OCI-LY3 (cell line): ENCODE data around the gene SLC6A9.
A peak's percentile ranks its signal among the peaks of the same experiment; 100 is the strongest.

Source experiments
- H2AFZ ChIP-seq: fragments of 200-600, 300-600 bp; shearing (Covaris generic); 2 replicates; pipeline ENCODE4 v1.6.0; 2014; ENCODE audit warnings: antibody characterized with exemption, low read depth, low read length
- H3K27ac ChIP-seq: fragments of 200-600, 300-600 bp; sonication (generic); 2 replicates; pipeline ENCODE4 v1.5.1; 2014; ENCODE audit warnings: mild to moderate bottlenecking, low read length, moderate library complexity, mixed read lengths
- H3K27me3 ChIP-seq: fragments of 200-600, 300-600 bp; sonication (generic); 2 replicates; pipeline ENCODE4 v1.6.1; 2014; ENCODE audit warnings: low read depth, low read length, mixed read lengths
- H3K36me3 ChIP-seq: fragments of 200-600, 300-600 bp; sonication (generic); replicated peaks from 2 replicates; pipeline ENCODE3; 2014; ENCODE audit warnings: low read depth, low read length, mixed read lengths
- H3K4me1 ChIP-seq: fragments of 300-600, 200-600 bp; sonication (generic); 2 replicates; pipeline ENCODE4 v1.6.1; 2014; ENCODE audit warnings: low read length, mixed read lengths
- H3K4me2 ChIP-seq: fragments of 200-600, 300-600 bp; sonication (generic); 2 replicates; pipeline ENCODE4 v1.6.1; 2014; ENCODE audit warnings: low read length, mixed read lengths
- H3K4me3 ChIP-seq: fragments of 300-600, 200-600 bp; sonication (generic); 2 replicates; pipeline ENCODE4 v1.5.1; 2014; ENCODE audit warnings: antibody characterized with exemption, mild to moderate bottlenecking, low read length, moderate library complexity
- H3K79me2 ChIP-seq: fragments of 300-600, 200-600 bp; shearing (Covaris generic); 2 replicates; pipeline ENCODE4 v1.6.1; 2014; ENCODE audit warnings: mild to moderate bottlenecking, low read length, mixed read lengths
- H3K9ac ChIP-seq: fragments of 300-600, 200-600 bp; shearing (Covaris generic); 2 replicates; pipeline ENCODE4 v1.6.0; 2014; ENCODE audit warnings: mild to moderate bottlenecking, low read length, moderate library complexity
- H3K9me3 ChIP-seq: fragments of 200-600, 300-600 bp; shearing (Covaris generic); 2 replicates; pipeline ENCODE4 v1.6.1; 2014; ENCODE audit warnings: low read length, mixed read lengths; ENCODE audit not compliant: insufficient read depth
- H4K20me1 ChIP-seq: fragments of 200-600, 300-600 bp; sonication (generic); 2 replicates; pipeline ENCODE4 v1.6.1; 2016; ENCODE audit warnings: low read length, mixed read lengths; ENCODE audit not compliant: insufficient read depth
- EZH2phosphoT487 ChIP-seq: fragments of 200-600 bp; shearing (Covaris generic); IDR thresholded peaks from 2 replicates; pipeline ENCODE4 v1.6.1; 2018; ENCODE audit warnings: antibody characterized with exemption, mixed run types, low read depth
- TF ChIP-seq, protein P1 (sequence below): fragments of 200-600, 300-600 bp; sonication (generic); IDR thresholded peaks from 2 replicates; pipeline ENCODE4 v1.5.1; 2014; ENCODE audit warnings: antibody characterized with exemption, low read length, low read depth

SLC6A9 gene

DNA sequence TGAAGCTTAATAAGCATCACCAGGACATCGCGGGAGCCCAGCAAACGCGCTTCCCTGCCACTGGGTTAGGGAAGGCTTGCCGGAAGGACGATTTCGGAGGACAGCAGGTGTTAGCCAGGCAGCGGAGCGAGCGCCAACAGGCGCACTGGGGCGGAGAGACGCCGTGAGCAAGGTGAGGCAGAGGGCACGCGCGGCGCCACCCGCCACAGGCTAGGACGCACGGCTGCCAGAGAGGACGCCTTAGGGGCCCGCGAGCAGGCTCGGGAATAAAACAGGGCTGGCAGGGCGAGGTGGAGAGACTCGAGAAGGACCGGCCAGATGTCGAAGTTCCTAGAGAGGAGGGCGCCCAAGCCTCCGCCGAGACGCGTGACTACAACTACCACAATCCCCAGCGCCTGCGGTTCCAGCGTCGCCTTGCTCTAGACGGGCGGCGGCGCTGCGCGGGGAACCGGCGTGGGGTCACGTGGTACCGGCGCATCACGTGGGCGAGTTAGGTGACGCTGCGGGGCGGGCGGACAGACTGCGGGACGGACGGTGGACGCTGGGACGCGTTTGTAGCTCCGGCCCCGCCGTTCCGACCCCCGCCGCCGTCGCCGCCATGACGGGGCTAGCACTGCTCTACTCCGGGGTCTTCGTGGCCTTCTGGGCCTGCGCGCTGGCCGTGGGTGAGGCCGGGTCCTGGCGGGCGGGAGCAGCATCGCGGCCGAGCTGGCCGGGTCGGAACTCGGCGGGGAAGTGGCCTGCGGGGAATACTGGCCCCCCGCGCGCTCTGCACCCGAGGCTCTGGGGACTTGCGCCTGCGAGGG, 56.6 kb downstream of the SLC6A9 start, which contains the start of gene ATP6V0B:
Gene ATP6V0B (plus strand): TSS at position 518 of the 806 bp plus-strand sequence. CDS start 81 bp downstream, at position 599.
- Histone ChIP-seq H3K4me3 (peak within 1 kb of the TSS; percentile 87), H4K20me1 (peaks cover 4% of the 10 kb centered on the region; the same call in 1 of the 2 replicates), H3K9me3 (no peaks in the 10 kb centered on the region), H3K9ac (peak within 1 kb of the TSS; percentile 89), H3K36me3 (peaks cover 20% of the 10 kb centered on the region), H3K27me3 (no peaks in the 10 kb centered on the region), H3K4me2 (peak within 1 kb of the TSS; percentile 97), H3K79me2 (peaks cover 65% of the 10 kb centered on the region), H3K27ac (peak within 1 kb of the TSS; percentile 66), H2AFZ (peak within 1 kb of the TSS; percentile 82), H3K4me1 (peaks cover 28% of the 10 kb centered on the region)
- TF ChIP-seq EZH2phosphoT487, result no peak
- TF ChIP-seq, protein P1, sequence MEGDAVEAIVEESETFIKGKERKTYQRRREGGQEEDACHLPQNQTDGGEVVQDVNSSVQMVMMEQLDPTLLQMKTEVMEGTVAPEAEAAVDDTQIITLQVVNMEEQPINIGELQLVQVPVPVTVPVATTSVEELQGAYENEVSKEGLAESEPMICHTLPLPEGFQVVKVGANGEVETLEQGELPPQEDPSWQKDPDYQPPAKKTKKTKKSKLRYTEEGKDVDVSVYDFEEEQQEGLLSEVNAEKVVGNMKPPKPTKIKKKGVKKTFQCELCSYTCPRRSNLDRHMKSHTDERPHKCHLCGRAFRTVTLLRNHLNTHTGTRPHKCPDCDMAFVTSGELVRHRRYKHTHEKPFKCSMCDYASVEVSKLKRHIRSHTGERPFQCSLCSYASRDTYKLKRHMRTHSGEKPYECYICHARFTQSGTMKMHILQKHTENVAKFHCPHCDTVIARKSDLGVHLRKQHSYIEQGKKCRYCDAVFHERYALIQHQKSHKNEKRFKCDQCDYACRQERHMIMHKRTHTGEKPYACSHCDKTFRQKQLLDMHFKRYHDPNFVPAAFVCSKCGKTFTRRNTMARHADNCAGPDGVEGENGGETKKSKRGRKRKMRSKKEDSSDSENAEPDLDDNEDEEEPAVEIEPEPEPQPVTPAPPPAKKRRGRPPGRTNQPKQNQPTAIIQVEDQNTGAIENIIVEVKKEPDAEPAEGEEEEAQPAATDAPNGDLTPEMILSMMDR, result no peak

DNA sequence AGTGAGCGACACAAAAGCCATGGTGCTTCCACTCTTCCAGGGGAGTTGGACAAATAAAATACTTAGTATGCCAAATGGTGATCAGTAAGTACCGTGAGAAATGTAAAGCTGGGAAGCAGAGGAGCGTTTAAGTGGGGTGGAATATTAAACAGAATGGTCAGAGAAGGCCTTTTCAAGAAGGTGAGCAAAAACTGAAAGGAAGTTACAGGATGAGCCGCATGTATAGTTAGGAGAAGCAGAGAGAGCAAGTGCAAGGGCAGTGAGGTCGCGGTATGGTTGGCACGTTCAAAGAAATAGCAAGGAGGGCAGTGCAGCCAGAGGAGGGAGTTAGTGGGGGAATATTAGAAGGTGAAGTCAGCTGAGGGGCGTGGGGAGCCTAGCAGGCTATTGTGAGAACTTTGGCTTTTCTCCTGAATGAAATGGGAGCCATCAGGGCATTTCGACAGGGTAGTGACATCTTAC, 57.2 kb downstream of the SLC6A9 start:
- TF ChIP-seq EZH2phosphoT487, result no peak
- H3K9ac ChIP-seq, result peak overlapping the region; percentile 70
- peak overlapping the region; percentile 87 for H3K4me3 ChIP-seq
- peak overlapping the region; percentile 93 for H3K4me2 ChIP-seq
- no peaks in the 10 kb centered on the region for H3K27me3 ChIP-seq
- peak overlapping the region; percentile 51 for H3K27ac ChIP-seq
- peak overlapping the region; percentile 82 for H2AFZ ChIP-seq
- H4K20me1 ChIP-seq, result peaks cover 4% of the 10 kb centered on the region; the same call in 1 of the 2 replicates
- no peaks in the 10 kb centered on the region for H3K9me3 ChIP-seq
- peaks cover 20% of the 10 kb centered on the region for H3K36me3 ChIP-seq
- peaks cover 31% of the 10 kb centered on the region for H3K4me1 ChIP-seq
- H3K79me2 ChIP-seq, result peaks cover 59% of the 10 kb centered on the region

DNA sequence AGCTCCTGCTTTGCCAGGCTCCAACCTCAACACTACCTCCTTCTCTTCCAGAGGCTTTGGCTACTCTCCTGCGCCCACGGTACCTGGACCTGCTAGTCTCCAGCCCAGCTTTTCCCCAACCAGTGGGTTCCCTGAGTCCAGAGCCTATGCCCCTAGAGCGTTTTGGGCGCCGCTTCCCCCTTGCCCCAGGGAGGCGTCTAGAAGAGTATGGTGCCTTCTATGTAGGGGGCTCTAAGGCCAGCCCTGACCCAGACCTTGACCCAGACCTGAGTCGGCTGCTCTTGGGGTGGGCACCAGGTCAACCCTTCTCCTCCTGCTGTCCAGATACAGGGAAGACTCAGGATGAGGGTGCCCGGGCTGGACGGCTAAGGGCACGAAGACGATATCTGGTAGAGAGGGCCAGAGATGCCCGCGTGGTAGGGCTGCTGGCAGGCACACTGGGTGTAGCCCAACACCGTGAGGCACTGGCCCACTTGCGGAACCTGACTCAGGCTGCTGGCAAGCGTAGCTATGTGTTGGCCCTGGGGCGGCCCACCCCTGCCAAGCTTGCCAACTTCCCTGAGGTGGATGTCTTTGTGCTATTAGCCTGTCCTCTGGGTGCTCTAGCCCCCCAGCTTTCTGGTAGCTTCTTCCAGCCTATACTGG, 59.8 kb downstream of the SLC6A9 start:
- Histone ChIP-seq H2AFZ (no peak overlapping the region), H3K4me2 (no peak overlapping the region; the same call in 1 of the 2 replicates), H3K27ac (no peak overlapping the region), H3K36me3 (peaks cover 7% of the 10 kb centered on the region), H3K79me2 (peaks cover 34% of the 10 kb centered on the region), H3K4me1 (peaks cover 23% of the 10 kb centered on the region), H3K9ac (no peak overlapping the region), H3K4me3 (no peak overlapping the region), H3K27me3 (no peaks in the 10 kb centered on the region), H3K9me3 (no peaks in the 10 kb centered on the region), H4K20me1 (peaks cover 4% of the 10 kb centered on the region; the same call in 1 of the 2 replicates)
- TF ChIP-seq, protein P1, result no peak
- no peak for TF ChIP-seq EZH2phosphoT487

DNA sequence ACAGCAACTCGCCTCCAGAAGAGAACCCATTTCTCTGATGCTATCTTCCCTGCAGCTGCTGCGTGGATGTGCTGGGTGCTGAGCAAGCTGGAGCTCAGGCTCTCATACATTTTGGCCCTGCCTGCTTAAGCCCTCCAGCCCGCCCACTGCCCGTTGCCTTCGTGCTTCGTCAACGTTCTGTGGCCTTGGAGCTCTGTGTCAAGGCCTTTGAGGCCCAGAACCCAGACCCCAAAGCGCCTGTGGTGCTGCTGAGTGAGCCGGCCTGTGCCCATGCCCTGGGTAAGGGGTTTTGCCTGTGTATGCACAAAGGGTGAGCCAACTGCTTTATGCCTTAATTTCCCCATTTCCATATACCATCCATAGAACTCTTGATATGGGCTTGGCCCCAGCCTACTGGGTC, 60.4 kb downstream of the SLC6A9 start:
- H3K4me1 ChIP-seq, result peaks cover 18% of the 10 kb centered on the region
- H3K79me2 ChIP-seq, result peaks cover 29% of the 10 kb centered on the region
- no peak overlapping the region for H3K9ac ChIP-seq
- no peak overlapping the region for H3K27ac ChIP-seq
- TF ChIP-seq EZH2phosphoT487, result no peak
- TF ChIP-seq, protein P1, result no peak
- peaks cover 1% of the 10 kb centered on the region; the same call in 1 of the 2 replicates for H4K20me1 ChIP-seq
- H3K9me3 ChIP-seq, result no peaks in the 10 kb centered on the region
- H2AFZ ChIP-seq, result no peak overlapping the region
- no peaks in the 10 kb centered on the region for H3K27me3 ChIP-seq
- peak overlapping the region; percentile 97 for H3K4me3 ChIP-seq
- peak overlapping the region; percentile 93 for H3K4me2 ChIP-seq
- peaks cover 2% of the 10 kb centered on the region for H3K36me3 ChIP-seq
